B cell (primary cell): Measurements from ENCODE around the gene CDH13. TPM values are rescaled to one million over a fixed set of nuclear protein-coding genes. Genes with fewer than 3 reads are reported as not detected.

ENCODE experiments used
- ATAC-seq: fragments of 200-7000 bp; cut with Tn5 transposase; one replicate; pipeline ENCODE4 v1.10.0; 2021; ENCODE audit warnings: low read depth, mild to moderate bottlenecking, moderate number of reproducible peaks, moderate library complexity
- CTCF ChIA-PET: fragments of 350-600 bp; sonication (Branson Sonifier 250); formaldehyde crosslinking; loops from one replicate; lab custom pipeline; 2021; ENCODE audit warnings: antibody characterized with exemption, inconsistent platforms; lab: Charles Lee
- POLR2A ChIA-PET: fragments of 350-600 bp; sonication (Branson Sonifier 250); formaldehyde crosslinking; loops from one replicate; lab custom pipeline; 2021; ENCODE audit warnings: antibody characterized with exemption; lab: Charles Lee
- DNase-seq: peaks from one replicate; pipeline ENCODE4 v3.0.0; 2013
- H2AFZ ChIP-seq: 2 replicates; pipeline ENCODE4 v1.6.1; 2012; ENCODE audit warnings: mild to moderate bottlenecking, low read depth, low read length; ENCODE audit not compliant: insufficient read depth, poor library complexity, severe bottlenecking
- H3K27ac ChIP-seq, 2 donors: 1 replicate in 1 of 2; 2 replicates in 1 of 2; pipeline ENCODE4 v1.5.1; 2012 to 2013; ENCODE audit warnings: low read length in 2 of 2, mild to moderate bottlenecking in 2 of 2, moderate library complexity in 1 of 2
- H3K27me3 ChIP-seq, 4 experiments: fragments of 200-600 bp in 1 of 4; sonication (generic) in 1 of 4; replicated peaks in 1 of 4; 1 replicate in 2 of 4; 2 replicates in 2 of 4; pipeline versions ENCODE4 v1.6.1 to v1.7.0; 2013 to 2016; ENCODE audit warnings: low read length in 3 of 4, mild to moderate bottlenecking in 2 of 4, mixed read lengths in 1 of 4, moderate library complexity in 1 of 4; ENCODE audit not compliant: insufficient read depth in 4 of 4, control insufficient read depth in 3 of 4; ENCODE audit errors: control extremely low read depth in 1 of 4
- H3K36me3 ChIP-seq, 2 experiments: replicated peaks in 1 of 2; 1 replicate in 1 of 2; 2 replicates in 1 of 2; pipeline versions ENCODE4 v1.6.1 to v1.7.1; 2013; ENCODE audit warnings: low read length in 1 of 2; ENCODE audit not compliant: insufficient read depth in 2 of 2, control insufficient read depth in 1 of 2; ENCODE audit errors: control extremely low read depth in 1 of 2, extremely low read depth in 1 of 2
- H3K4me1 ChIP-seq, 2 donors: fragments of 200-600 bp in 1 of 2; sonication (generic) in 1 of 2; 1 replicate in 1 of 2; 2 replicates in 1 of 2; pipeline versions ENCODE4 v1.5.1 to v1.6.1; 2013 to 2017; ENCODE audit warnings: low read length in 2 of 2; ENCODE audit not compliant: control insufficient read depth in 2 of 2, insufficient read depth in 2 of 2
- H3K4me2 ChIP-seq: replicated peaks from 2 replicates; pipeline ENCODE3; 2012; ENCODE audit warnings: mild to moderate bottlenecking, low read depth, low read length; ENCODE audit not compliant: poor library complexity, severe bottlenecking
- H3K4me3 ChIP-seq, 5 experiments: fragments of 200-600 bp in 1 of 5; sonication (generic) in 1 of 5; 1 replicate in 3 of 5; 2 replicates in 2 of 5; pipeline versions ENCODE4 v1.5.1 to v1.7.0; 2011 to 2016; ENCODE audit warnings: low read length in 4 of 5, mild to moderate bottlenecking in 4 of 5, low read depth in 2 of 5, control low read depth in 1 of 5, moderate library complexity in 1 of 5; ENCODE audit not compliant: insufficient read depth in 1 of 5; ENCODE audit errors: control extremely low read depth in 1 of 5, extremely low read depth in 1 of 5
- H3K79me2 ChIP-seq: fragments of 200-600 bp; sonication (generic); one replicate; pipeline ENCODE4 v1.6.0; 2016; ENCODE audit warnings: low read length; ENCODE audit not compliant: control insufficient read depth, insufficient read depth
- H3K9ac ChIP-seq: fragments of 200-600 bp; sonication (generic); 2 replicates; pipeline ENCODE4 v1.6.1; 2017; ENCODE audit warnings: mild to moderate bottlenecking, low read length, moderate library complexity
- H3K9me3 ChIP-seq, 3 donors: one replicate each; pipeline versions ENCODE4 v1.6.1 to v1.7.1; 2013; ENCODE audit warnings: low read length in 2 of 3; ENCODE audit not compliant: control insufficient read depth in 2 of 3, insufficient read depth in 1 of 3; ENCODE audit errors: control extremely low read depth in 1 of 3
- H4K20me1 ChIP-seq: 2 replicates; pipeline ENCODE4 v1.6.0; 2012; ENCODE audit warnings: mild to moderate bottlenecking, low read length; ENCODE audit not compliant: insufficient read depth, control insufficient read depth, poor library complexity, severe bottlenecking
- H3K27ac Mint-ChIP-seq: one replicate; pipeline ENCODE4 v1.8.0; 2021; ENCODE audit warnings: mixed read lengths
- H3K27me3 Mint-ChIP-seq: one replicate; pipeline ENCODE4 v1.8.0; 2021; ENCODE audit warnings: mixed read lengths
- H3K4me1 Mint-ChIP-seq: one replicate; pipeline ENCODE4 v1.8.0; 2021; ENCODE audit warnings: mixed read lengths
- H3K4me3 Mint-ChIP-seq: one replicate; pipeline ENCODE4 v1.8.0; 2021; ENCODE audit warnings: mixed read lengths
- H3K9me3 Mint-ChIP-seq: one replicate; pipeline ENCODE4 v1.8.0; 2022; ENCODE audit warnings: mixed read lengths; ENCODE audit not compliant: insufficient read depth
- CTCF ChIP-seq: fragments of 200-600 bp; IDR thresholded peaks from one replicate; pipeline ENCODE4 v1.8.0; 2022; ENCODE audit warnings: antibody characterized with exemption, mild to moderate bottlenecking
- EZH2 ChIP-seq: IDR thresholded peaks from 2 replicates; pipeline ENCODE4 v1.6.1; 2012; ENCODE audit warnings: borderline replicate concordance, low read depth, mild to moderate bottlenecking, moderate library complexity, low read length; ENCODE audit not compliant: insufficient read depth, poor library complexity, severe bottlenecking
- WGBS: methylation state at CpG from one replicate; pipeline ENCODE4 v1.1.5; 2013; ENCODE audit warnings: missing lambda C conversion rate; ENCODE audit not compliant: insufficient coverage; 5-methylcytosine and 5-hydroxymethylcytosine counted together
- intact Hi-C: fragments of 100-400 bp; cut with micrococcal nuclease; formaldehyde crosslinking; loops from one replicate; pipeline ENCODE4 v1.10.0; 2022
- polyA plus RNA-seq: library from polyadenylated mRNA; depleted of rRNA; stranded (reverse); fragments of >200 nt; gene quantifications from 2 replicates; pipeline ENCODE4 v1.2.3, GENCODE V29; 2012
- total RNA-seq, 2 donors: library from RNA; stranded (reverse); fragments of 120-200 nt in 1 of 2; gene quantifications; 1 replicate in 1 of 2; 2 replicates in 1 of 2; pipeline versions ENCODE4 v1.2.3 to v1.2.4, GENCODE V29; 2013 to 2022

CDH13 gene
- total and polyA plus RNA-seq, 2 donors (not counting 1 experiment from before 2014, with no cell fraction given), result not detected

GRCh38 chr16:83738923-83739503, 1112.2 kb downstream of the CDH13 start:
- no peaks in the 10 kb centered on the region for H3K36me3 ChIP-seq
- DNase-seq, result no peak
- H3K9me3 Mint-ChIP-seq, result peaks cover 9% of the 10 kb centered on the region
- H3K4me1 ChIP-seq, result peaks cover 1 to 4% of the 10 kb centered on the region in 2 donors
- H3K27ac Mint-ChIP-seq, result no peak overlapping the region
- 91% methylated on average over 6 of the region's 7 CpGs for WGBS
- H3K9ac ChIP-seq, result no peak overlapping the region
- peaks cover 2% of the 10 kb centered on the region for H3K4me1 Mint-ChIP-seq
- peaks cover 16% of the 10 kb centered on the region for H3K27me3 Mint-ChIP-seq
- H3K79me2 ChIP-seq, result no peaks in the 10 kb centered on the region
- peaks cover 0 to 7% (median 0%) of the 10 kb centered on the region in 4 experiments for H3K27me3 ChIP-seq
- no peaks in the 10 kb centered on the region for H4K20me1 ChIP-seq
- H2AFZ ChIP-seq, result no peak overlapping the region
- TF ChIP-seq EZH2 (no peak), CTCF (no peak)
- H3K27ac ChIP-seq, result no peak overlapping the region
- ChIA-PET POLR2A (no interaction called here), CTCF (no interaction called here)
- ATAC-seq, result no peak
- intact Hi-C loops, result no loop called here
- no peak overlapping the region for H3K4me3 Mint-ChIP-seq
- no peak overlapping the region for H3K4me3 ChIP-seq
- no peak overlapping the region for H3K4me2 ChIP-seq
- peaks cover 4 to 15% (median 8%) of the 10 kb centered on the region in 3 donors for H3K9me3 ChIP-seq

- ATAC-seq (no peak), DNase-seq (no peak)
- Histone ChIP-seq H3K4me1 (peaks cover 12 to 16% of the 10 kb centered on the region in 2 donors), H3K27me3 (peaks cover 0 to 3% (median 0%) of the 10 kb centered on the region in 4 experiments), H2AFZ (no peak overlapping the region), H3K36me3 (no peaks in the 10 kb centered on the region), H4K20me1 (no peaks in the 10 kb centered on the region), H3K4me3 (no peak overlapping the region), H3K79me2 (no peaks in the 10 kb centered on the region), H3K27ac (no peak overlapping the region), H3K4me2 (no peak overlapping the region), H3K9me3 (no peaks in the 10 kb centered on the region), H3K9ac (no peak overlapping the region)
- Mint-ChIP-seq H3K27ac (no peak overlapping the region), H3K27me3 (peaks cover 10% of the 10 kb centered on the region), H3K9me3 (no peaks in the 10 kb centered on the region), H3K4me3 (no peak overlapping the region), H3K4me1 (peaks cover 15% of the 10 kb centered on the region)
- WGBS, result 93% methylated on average over 22 of the region's 22 CpGs
- POLR2A ChIA-PET, result no interaction called here
- TF ChIP-seq EZH2, result no peak
- TF ChIP-seq CTCF, result no peak
- CTCF ChIA-PET, result no interaction called here
- intact Hi-C loops, result loop anchor here (10.0 kb wide), 1 partner anchor 62 kb away; the partner anchor contains the start of gene HSBP1
These were observed 1115.5 kb downstream of the CDH13 start for GRCh38 chr16:83742124-83742899.
